DMS114 treated with DMSO at 0.1 percent for 48 hours (cell line): ENCODE measurements around the gene EDC4.
"Not testable (repeated sequence)": the region's sequence is repeated elsewhere in the genome, so short reads cannot be mapped to it uniquely, and the experiment has no call there.

Source experiments
- DNase-seq: peaks from one replicate; lab custom pipeline; 2025; ENCODE audit not compliant: unreplicated experiment; lab: John Stamatoyannopoulos, UW

The EDC4 gene

GRCh38 chr16:67872631-67873434 is at the start of gene EDC4:
Gene EDC4, plus strand, starts transcription at chr16:67873052. Its CDS starts 210 bp downstream, at chr16:67873262.
- DNase-seq = peak; percentile 68

GRCh38 chr16:67825119-67825518 is 47.7 kb upstream of the EDC4 start:
- DNase-seq = no peak

- DNase-seq = no peak
These were observed 46.9 kb upstream of the EDC4 start for GRCh38 chr16:67825906-67826305.

GRCh38 chr16:67828651-67829050 is 44.2 kb upstream of the EDC4 start:
- DNase-seq = no peak

- DNase-seq = no peak
These were observed 39.8 kb upstream of the EDC4 start for GRCh38 chr16:67833030-67833414.

GRCh38 chr16:67833415-67834241 is 39.2 kb upstream of the EDC4 start:
- DNase-seq = peak; percentile 87

- no peak for DNase-seq
These were observed 38.6 kb upstream of the EDC4 start for GRCh38 chr16:67834242-67834614.

- not testable (repeated sequence) for DNase-seq
These were observed 35.7 kb upstream of the EDC4 start for GRCh38 chr16:67837190-67837589.

GRCh38 chr16:67837811-67838210 is 35.0 kb upstream of the EDC4 start:
- no peak for DNase-seq

- no peak for DNase-seq
These were observed 31.5 kb upstream of the EDC4 start for GRCh38 chr16:67841198-67841815.

- peak; percentile 97 for DNase-seq
These were observed 30.9 kb upstream of the EDC4 start, which contains the start of gene THAP11 for GRCh38 chr16:67841816-67842508. Gene THAP11, plus strand, starts transcription at chr16:67842320. Its CDS starts 235 bp downstream, at chr16:67842555.

- DNase-seq = peak; percentile 51
These were observed 30.1 kb upstream of the EDC4 start for GRCh38 chr16:67842509-67843342.

GRCh38 chr16:67843343-67843765 is 29.5 kb upstream of the EDC4 start:
- DNase-seq = no peak

- peak; percentile 22 for DNase-seq
These were observed 28.4 kb upstream of the EDC4 start for GRCh38 chr16:67844497-67844896.

GRCh38 chr16:67845291-67846062 is 27.4 kb upstream of the EDC4 start:
- DNase-seq = peak; percentile 19

- no peak for DNase-seq
These were observed 26.9 kb upstream of the EDC4 start for GRCh38 chr16:67846063-67846319.

GRCh38 chr16:67846320-67847063 is 26.4 kb upstream of the EDC4 start, which contains the start of gene NUTF2:
Gene NUTF2, plus strand, starts transcription at chr16:67846933. Its CDS starts 18,198 bp downstream, at chr16:67865131.
- DNase-seq = peak; percentile 86

- DNase-seq = no peak
These were observed 25.6 kb upstream of the EDC4 start, which contains the start of gene CENPT for GRCh38 chr16:67847064-67847861. Gene CENPT, minus strand, starts transcription at chr16:67847693. Its CDS starts 13,834 bp downstream, at chr16:67833859.
